GM19239 (cell line): ENCODE measurements around the gene EEF2K.
"Not testable (repeated sequence)": the region's sequence is repeated elsewhere in the genome, so short reads cannot be mapped to it uniquely, and the experiment has no call there.

ENCODE experiments used
- DNase-seq: peaks from one replicate; pipeline ENCODE4 v3.0.0; 2011; ENCODE audit warnings: low spot score; ENCODE audit not compliant: insufficient read length
- FAIRE-seq: peaks from 2 replicates; lab custom pipeline; 2011; peaks lifted over from hg19 to GRCh38; lab: Jason Lieb, UNC

The EEF2K gene

GRCh38 chr16:22206842-22207714 lies 1.0 kb downstream of the EEF2K start:
- DNase-seq (no peak), FAIRE-seq (peak; percentile 53)

GRCh38 chr16:22207715-22208360 lies 1.8 kb downstream of the EEF2K start:
- FAIRE-seq, result peak; percentile 45
- no peak for DNase-seq

DNA sequence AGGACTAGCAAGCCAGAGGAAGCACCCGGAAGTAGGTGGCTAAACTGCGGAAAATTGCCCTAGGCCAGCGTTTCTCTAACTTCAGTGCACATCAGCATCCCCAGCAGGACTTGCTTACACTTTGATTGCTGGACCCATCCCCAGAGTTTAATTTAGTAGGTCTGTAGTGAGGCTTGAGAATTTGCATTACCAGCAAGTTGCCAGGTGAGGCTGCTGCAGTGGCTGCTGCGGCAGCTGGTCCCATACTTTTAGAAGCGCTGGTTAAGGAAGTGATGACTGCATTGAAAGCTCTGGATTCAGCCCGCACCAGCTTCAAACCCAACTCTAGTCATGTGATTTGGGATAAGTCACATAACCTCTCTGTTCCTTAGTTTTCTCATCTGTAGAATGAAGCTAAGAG lies 4.2 kb downstream of the EEF2K start:
- no peak for FAIRE-seq

DNA sequence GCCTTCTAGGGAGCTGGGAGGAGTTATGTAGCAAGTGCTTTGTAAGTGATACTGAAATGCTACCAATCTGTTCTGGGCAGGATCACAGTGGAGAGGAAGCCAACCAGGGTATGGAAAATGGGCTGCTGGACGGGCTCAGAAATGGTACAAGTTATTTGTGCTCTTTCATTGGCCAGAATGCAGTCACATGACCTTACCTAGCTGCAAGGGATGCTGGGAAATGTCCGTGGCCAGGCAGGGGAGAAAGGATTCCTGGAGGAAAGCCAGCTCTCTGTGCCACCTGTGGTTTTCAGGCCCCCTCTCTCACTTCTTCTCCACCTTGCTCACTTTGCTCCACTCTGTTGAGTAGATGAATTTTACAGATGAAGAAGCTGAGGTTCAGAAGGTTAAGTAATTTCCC lies 4.8 kb downstream of the EEF2K start:
- FAIRE-seq, result no peak
- DNase-seq, result no peak

More for the DNA sequence above, 4.2 kb downstream of the EEF2K start:
- no peak for DNase-seq

GRCh38 chr16:22213236-22213635 lies 7.2 kb downstream of the EEF2K start:
- DNase-seq (no peak), FAIRE-seq (no peak)

GRCh38 chr16:22213801-22214200 lies 7.7 kb downstream of the EEF2K start:
- DNase-seq, result no peak
- FAIRE-seq, result no peak

DNA sequence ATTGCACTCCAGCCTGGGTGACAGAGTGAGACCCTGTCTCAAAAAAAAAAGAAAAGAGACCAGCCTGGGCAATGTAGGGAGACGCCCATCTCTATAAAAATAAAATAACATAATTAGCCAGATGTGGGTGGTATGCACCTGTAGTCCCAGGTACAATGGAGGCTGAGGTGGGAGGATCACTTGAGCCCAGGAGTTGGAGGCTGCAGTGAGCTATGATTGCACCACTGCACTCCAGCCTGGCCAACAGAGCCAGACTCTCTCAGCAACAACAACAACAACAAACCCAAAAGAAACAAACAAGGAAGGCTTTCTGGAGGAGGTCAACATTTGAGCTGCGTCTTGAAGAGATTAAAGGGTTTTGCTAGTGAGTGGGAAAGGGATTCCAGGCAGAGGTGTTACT lies 8.3 kb downstream of the EEF2K start:
- no peak for DNase-seq
- FAIRE-seq, result no peak

GRCh38 chr16:22214889-22215288 lies 8.8 kb downstream of the EEF2K start:
- DNase-seq (no peak), FAIRE-seq (no peak)

GRCh38 chr16:22216191-22216831 lies 10.2 kb downstream of the EEF2K start:
- DNase-seq, result no peak
- FAIRE-seq, result no peak

DNA sequence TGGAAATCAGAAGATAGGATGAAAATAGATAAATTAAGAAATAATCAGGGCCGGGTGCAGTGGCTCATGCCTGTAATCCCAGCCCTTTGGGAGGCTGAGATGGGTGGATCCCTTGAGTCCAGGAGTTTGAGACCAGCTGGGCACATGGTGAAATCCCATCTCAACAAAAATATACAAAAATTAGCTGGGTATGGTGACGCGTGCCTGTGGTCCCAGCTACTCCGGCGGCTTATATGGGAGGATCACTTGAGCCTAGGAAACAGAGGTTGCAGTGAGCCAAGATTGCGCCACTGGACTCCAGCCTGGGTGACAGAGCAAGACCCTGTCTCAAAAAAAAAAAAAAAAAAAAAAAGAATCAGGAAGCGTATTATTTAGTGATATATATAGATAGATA lies 10.8 kb downstream of the EEF2K start:
- FAIRE-seq, DNase-seq: not testable (repeated sequence)

GRCh38 chr16:22217890-22218730 lies 12.0 kb downstream of the EEF2K start:
- peak; percentile 79 for DNase-seq
- FAIRE-seq, result peak; percentile 95

DNA sequence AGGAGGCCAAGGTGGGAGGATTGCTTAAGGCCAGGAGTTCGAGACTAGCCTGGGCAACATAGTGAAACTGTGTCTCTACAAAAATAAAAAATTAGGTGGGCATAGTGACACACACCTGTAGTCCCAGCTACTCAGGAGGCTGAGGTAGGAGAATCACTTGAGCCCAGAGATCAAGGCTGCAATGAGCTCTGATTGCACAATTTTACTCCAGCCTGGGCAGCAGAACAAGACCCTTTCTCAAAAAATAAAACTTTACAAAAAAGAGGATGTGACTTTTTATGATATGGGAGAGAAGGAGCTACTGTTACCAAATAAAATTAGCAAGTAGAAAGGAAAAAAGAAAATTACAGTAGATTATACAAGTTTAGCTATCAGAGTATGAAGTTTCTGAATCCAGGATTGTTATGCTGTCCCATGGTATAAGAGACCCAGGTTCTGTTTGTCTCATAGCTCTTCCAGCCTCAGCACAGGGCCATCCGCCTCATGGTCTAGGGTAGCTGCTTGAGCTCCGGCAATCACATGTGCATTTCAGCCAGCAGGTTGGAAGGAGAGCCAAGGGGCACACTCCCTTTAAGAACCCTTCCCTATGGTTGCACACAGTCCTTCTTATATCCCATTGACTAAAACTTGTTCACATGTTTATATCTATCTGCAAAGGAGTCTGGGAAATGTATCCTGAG lies 13.5 kb downstream of the EEF2K start:
- FAIRE-seq (no peak), DNase-seq (no peak)

DNA sequence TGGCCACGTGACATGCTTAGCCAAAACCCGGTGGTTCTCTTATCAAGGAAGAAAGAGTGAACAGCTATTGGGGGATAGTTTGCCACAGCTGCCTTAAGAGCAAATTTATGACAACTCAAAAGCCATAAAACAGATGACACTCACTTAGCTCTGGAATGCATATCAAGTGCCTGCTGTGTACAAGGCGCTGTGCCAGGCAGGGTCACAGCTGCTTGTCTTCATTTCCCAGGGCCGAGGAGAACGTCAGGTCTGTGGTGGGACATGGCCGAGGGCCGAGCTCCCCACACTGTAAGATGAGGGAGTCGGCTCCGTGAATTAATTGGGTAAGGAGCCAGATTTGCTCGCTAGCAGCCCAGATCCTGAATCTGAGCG lies 14.0 kb downstream of the EEF2K start:
- FAIRE-seq, result no peak

GRCh38 chr16:22220714-22221113 lies 14.6 kb downstream of the EEF2K start:
- DNase-seq, result no peak

More for the DNA sequence above, 14.0 kb downstream of the EEF2K start:
- DNase-seq, result no peak

GRCh38 chr16:22222006-22222405 lies 15.9 kb downstream of the EEF2K start:
- no peak for FAIRE-seq
- no peak for DNase-seq

More at GRCh38 chr16:22220714-22221113, 14.6 kb downstream of the EEF2K start:
- FAIRE-seq, result no peak

GRCh38 chr16:22222998-22223397 lies 16.9 kb downstream of the EEF2K start:
- FAIRE-seq (no peak), DNase-seq (no peak)

GRCh38 chr16:22225060-22225459 lies 19.0 kb downstream of the EEF2K start:
- FAIRE-seq, result no peak
- no peak for DNase-seq

- DNase-seq, result no peak
- FAIRE-seq, result no peak
Measured at GRCh38 chr16:22229889-22230288, 23.8 kb downstream of the EEF2K start.

- no peak for DNase-seq
- FAIRE-seq, result no peak
Measured at GRCh38 chr16:22232277-22233036, 26.4 kb downstream of the EEF2K start.
